MM.1S (cell line): ENCODE data around the gene PLAC1.

Source experiments
- DNase-seq: peaks from one replicate; pipeline ENCODE4 v3.0.0-alpha.2; 2015
- H2AFZ ChIP-seq: fragments of 300-600 bp; sonication (generic); 2 replicates; pipeline ENCODE4 v1.6.0; 2016; ENCODE audit warnings: antibody characterized with exemption, low read length
- H3F3A ChIP-seq: fragments of 300-600 bp; sonication (generic); 2 replicates; pipeline ENCODE4 v1.6.1; 2016; ENCODE audit warnings: mild to moderate bottlenecking, antibody characterized with exemption, low read length, moderate library complexity, mixed read lengths; ENCODE audit not compliant: insufficient read depth
- H3K27ac ChIP-seq: fragments of 300-600 bp; sonication (generic); 2 replicates; pipeline ENCODE4 v1.5.1; 2016; ENCODE audit warnings: mild to moderate bottlenecking, low read length
- H3K27me3 ChIP-seq: fragments of 300-600 bp; sonication (generic); replicated peaks from 2 replicates; pipeline ENCODE4 v1.6.0; 2016; ENCODE audit warnings: low read length; ENCODE audit not compliant: insufficient read depth
- H3K36me3 ChIP-seq: fragments of 300-600 bp; sonication (generic); replicated peaks from 2 replicates; pipeline ENCODE4 v1.6.1; 2016; ENCODE audit warnings: mild to moderate bottlenecking, low read length, mixed read lengths; ENCODE audit not compliant: insufficient read depth
- H3K4me1 ChIP-seq: fragments of 300-600 bp; sonication (generic); 2 replicates; pipeline ENCODE4 v1.6.1; 2016; ENCODE audit warnings: low read length, mixed read lengths
- H3K4me2 ChIP-seq: fragments of 300-600 bp; sonication (generic); 2 replicates; pipeline ENCODE4 v1.6.0; 2016; ENCODE audit warnings: low read depth, low read length
- H3K4me3 ChIP-seq: fragments of 300-600 bp; sonication (generic); 2 replicates; pipeline ENCODE4 v1.5.1; 2016; ENCODE audit warnings: low read length, mixed read lengths
- H3K79me2 ChIP-seq: fragments of 300-600 bp; sonication (generic); 2 replicates; pipeline ENCODE4 v1.6.1; 2016; ENCODE audit warnings: mixed run types, low read length, mixed read lengths
- H3K9ac ChIP-seq: fragments of 300-600 bp; sonication (generic); 2 replicates; pipeline ENCODE4 v1.6.1; 2016; ENCODE audit warnings: low read length, mixed read lengths
- H3K9me2 ChIP-seq: fragments of 300-600 bp; sonication (generic); replicated peaks from 2 replicates; pipeline ENCODE4 v1.6.1; 2016; ENCODE audit warnings: mild to moderate bottlenecking, low read length, mixed read lengths; ENCODE audit not compliant: insufficient read depth
- H3K9me3 ChIP-seq: fragments of 300-600 bp; sonication (generic); replicated peaks from 2 replicates; pipeline ENCODE4 v1.6.1; 2016; ENCODE audit warnings: mild to moderate bottlenecking, low read length, mixed read lengths; ENCODE audit not compliant: insufficient read depth
- H4K20me1 ChIP-seq: fragments of 300-600 bp; sonication (generic); 2 replicates; pipeline ENCODE4 v1.6.1; 2016; ENCODE audit warnings: mild to moderate bottlenecking, low read length, moderate library complexity, mixed read lengths; ENCODE audit not compliant: insufficient read depth
- CTCF ChIP-seq: fragments of 300-600 bp; sonication (generic); IDR thresholded peaks from 2 replicates; pipeline ENCODE4 v1.5.1; 2016; ENCODE audit warnings: antibody characterized with exemption, low read length, mixed read lengths
- EZH2 ChIP-seq: fragments of 300-600 bp; sonication (generic); optimal IDR thresholded peaks from 2 replicates; pipeline ENCODE3; 2017; ENCODE audit warnings: low read depth, mild to moderate bottlenecking, antibody characterized with exemption, low read length, mixed read lengths
- EZH2phosphoT487 ChIP-seq: fragments of 300-600 bp; sonication (generic); IDR thresholded peaks from 2 replicates; pipeline ENCODE4 v1.6.1; 2018; ENCODE audit warnings: antibody characterized with exemption, low read length

Gene PLAC1

GRCh38 chrX:134608153-134608552 lies 50.1 kb downstream of the PLAC1 start:
- Histone ChIP-seq H3K27ac (no peak overlapping the region), H3K4me2 (no peak overlapping the region), H3K9me2 (no peaks in the 10 kb centered on the region), H3K27me3 (no peaks in the 10 kb centered on the region), H3K36me3 (no peaks in the 10 kb centered on the region), H3K4me1 (no peaks in the 10 kb centered on the region), H3K9ac (no peak overlapping the region), H3K9me3 (no peaks in the 10 kb centered on the region), H3K4me3 (no peak overlapping the region), H2AFZ (no peak overlapping the region), H3K79me2 (no peaks in the 10 kb centered on the region), H4K20me1 (no peaks in the 10 kb centered on the region), H3F3A (no peaks in the 10 kb centered on the region)
- TF ChIP-seq EZH2 = no peak
- TF ChIP-seq CTCF = no peak
- no peak for TF ChIP-seq EZH2phosphoT487
- no peak for DNase-seq

- Histone ChIP-seq H3K9me2 (no peaks in the 10 kb centered on the region), H3K79me2 (no peaks in the 10 kb centered on the region), H3K4me3 (no peak overlapping the region), H3K9ac (no peak overlapping the region), H3K9me3 (no peaks in the 10 kb centered on the region), H3K27ac (no peak overlapping the region), H4K20me1 (no peaks in the 10 kb centered on the region), H3K36me3 (no peaks in the 10 kb centered on the region), H2AFZ (no peak overlapping the region), H3F3A (no peaks in the 10 kb centered on the region), H3K4me1 (no peaks in the 10 kb centered on the region), H3K27me3 (no peaks in the 10 kb centered on the region), H3K4me2 (no peak overlapping the region)
- no peak for DNase-seq
- TF ChIP-seq CTCF = no peak
- TF ChIP-seq EZH2 = no peak
- TF ChIP-seq EZH2phosphoT487 = no peak
Observed at GRCh38 chrX:134607523-134607922, 50.7 kb downstream of the PLAC1 start.

GRCh38 chrX:134604701-134605311 lies 53.5 kb downstream of the PLAC1 start:
- H3K79me2 ChIP-seq = no peaks in the 10 kb centered on the region
- H2AFZ ChIP-seq = no peak overlapping the region
- no peak overlapping the region for H3K27ac ChIP-seq
- H3K4me1 ChIP-seq = no peaks in the 10 kb centered on the region
- H3K36me3 ChIP-seq = no peaks in the 10 kb centered on the region
- H3K27me3 ChIP-seq = no peaks in the 10 kb centered on the region
- no peak overlapping the region for H3K4me3 ChIP-seq
- no peaks in the 10 kb centered on the region for H3F3A ChIP-seq
- H3K4me2 ChIP-seq = no peak overlapping the region
- H3K9me3 ChIP-seq = no peaks in the 10 kb centered on the region
- no peak for TF ChIP-seq EZH2phosphoT487
- TF ChIP-seq CTCF = no peak
- no peak for TF ChIP-seq EZH2
- no peak overlapping the region for H3K9ac ChIP-seq
- no peaks in the 10 kb centered on the region for H4K20me1 ChIP-seq
- no peak for DNase-seq
- no peaks in the 10 kb centered on the region for H3K9me2 ChIP-seq
